HG02840 (cell line): Measurements from ENCODE around the gene SKAP1.
"Not testable (repeated sequence)": the region's sequence is repeated elsewhere in the genome, so short reads cannot be mapped to it uniquely, and the experiment has no call there.

Experiments
- ATAC-seq: cut with Tn5 transposase; IDR thresholded peaks from one replicate; pipeline ENCODE4 v1.9.1; 2021; ENCODE audit warnings: mild to moderate bottlenecking, moderate library complexity, moderate number of reproducible peaks; ENCODE audit not compliant: unreplicated experiment, low FRiP score

Gene SKAP1

GRCh38 chr17:48228720-48229119, 201.3 kb downstream of the SKAP1 start:
- no peak for ATAC-seq

- ATAC-seq, result no peak
Measured at GRCh38 chr17:48225725-48226567, 204.1 kb downstream of the SKAP1 start.

- ATAC-seq, result no peak
Measured at GRCh38 chr17:48223945-48224344, 206.1 kb downstream of the SKAP1 start.

GRCh38 chr17:48219617-48220016, 210.4 kb downstream of the SKAP1 start:
- no peak for ATAC-seq

- no peak for ATAC-seq
Measured at GRCh38 chr17:48215583-48216139, 214.4 kb downstream of the SKAP1 start.

GRCh38 chr17:48213797-48214196, 216.2 kb downstream of the SKAP1 start:
- no peak for ATAC-seq

- ATAC-seq, result no peak
Measured at GRCh38 chr17:48211787-48212186, 218.2 kb downstream of the SKAP1 start.

GRCh38 chr17:48211011-48211410, 219.0 kb downstream of the SKAP1 start:
- ATAC-seq, result no peak

GRCh38 chr17:48209973-48210372, 220.0 kb downstream of the SKAP1 start:
- ATAC-seq, result no peak

- ATAC-seq, result no peak
Measured at GRCh38 chr17:48207776-48208544, 222.1 kb downstream of the SKAP1 start.

- ATAC-seq, result not testable (repeated sequence)
Measured at GRCh38 chr17:48207036-48207435, 223.0 kb downstream of the SKAP1 start.

GRCh38 chr17:48202959-48203358, 227.1 kb downstream of the SKAP1 start:
- no peak for ATAC-seq

- no peak for ATAC-seq
Measured at GRCh38 chr17:48198950-48199541, 231.0 kb downstream of the SKAP1 start.

GRCh38 chr17:48195910-48196309, 234.1 kb downstream of the SKAP1 start:
- ATAC-seq, result no peak

GRCh38 chr17:48194097-48194550, 235.9 kb downstream of the SKAP1 start:
- ATAC-seq, result no peak

- ATAC-seq, result no peak
Measured at GRCh38 chr17:48192321-48192731, 237.7 kb downstream of the SKAP1 start.

- ATAC-seq, result no peak
Measured at GRCh38 chr17:48191362-48191761, 238.7 kb downstream of the SKAP1 start.

GRCh38 chr17:48190871-48191270, 239.1 kb downstream of the SKAP1 start:
- no peak for ATAC-seq

GRCh38 chr17:48187872-48188608, 242.0 kb downstream of the SKAP1 start:
- no peak for ATAC-seq

- ATAC-seq, result not testable (repeated sequence)
Measured at GRCh38 chr17:48186317-48186716, 243.7 kb downstream of the SKAP1 start.
